GM12891 (cell line): Measurements from ENCODE around the gene AGMAT.

Experiments used
- POLR2A ChIP-seq: IDR thresholded peaks from 2 replicates; pipeline ENCODE4 v1.6.1; 2011; ENCODE audit warnings: low read depth, low read length, control low read depth
- SPI1 ChIP-seq: IDR thresholded peaks from 2 replicates; pipeline ENCODE4 v1.6.1; 2011; ENCODE audit warnings: low read depth, low read length, control low read depth
- TAF1 ChIP-seq: IDR thresholded peaks from 2 replicates; pipeline ENCODE4 v1.6.1; 2011; ENCODE audit warnings: low read depth, low read length, control low read depth

- no peak for TF ChIP-seq POLR2A
- TF ChIP-seq TAF1, result no peak
- TF ChIP-seq SPI1, result no peak
Measured at GRCh38 chr1:15583016-15583706, 1.7 kb downstream of the AGMAT start.
